ENCODE data around the gene TBC1D30. TPM values are rescaled to one million over a fixed set of nuclear protein-coding genes. Genes with fewer than 3 reads are reported as not detected.

Gene TBC1D30
- total RNA-seq, 4 donors from 2014 or later, result 1.9 to 4.0 (median 2.7) TPM

DNA sequence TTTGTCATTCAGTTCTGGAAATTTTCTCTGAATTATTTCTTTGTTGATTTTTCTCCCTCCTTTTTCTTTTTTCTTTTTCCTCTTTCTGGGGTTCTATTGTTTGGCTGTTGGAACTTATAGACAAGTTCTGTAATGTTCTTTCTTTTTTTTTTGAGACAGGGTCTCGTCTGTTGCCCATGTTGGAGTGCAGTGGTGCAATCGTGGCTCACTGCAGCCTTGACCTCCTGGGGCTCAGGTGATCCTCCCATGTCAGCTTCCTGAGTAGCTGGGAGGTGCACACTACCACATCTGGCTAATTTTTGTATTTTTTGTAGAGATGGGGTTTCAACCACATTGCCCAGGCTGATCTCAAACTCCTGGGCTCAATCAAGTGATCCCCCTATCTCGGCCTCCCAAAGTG, 30.1 kb upstream of the TBC1D30 start:
- Histone ChIP-seq H3K36me3 (no peaks in the 10 kb centered on the region), H3K4me3 (no peak overlapping the region), H3K27me3 (no peaks in the 10 kb centered on the region), H3K4me1 (no peaks in the 10 kb centered on the region), H3K27ac (replicated peaks in 1 of 4) (no peak overlapping the region), H3K9me3 (no peaks in the 10 kb centered on the region)
- TF ChIP-seq EP300 (IDR thresholded peaks at IDR 0.05) (no peak), CTCF (IDR thresholded peaks at IDR 0.05) (no peak), POLR2AphosphoS5 (IDR thresholded peaks at IDR 0.05) (no peak), POLR2A (IDR thresholded peaks at IDR 0.05; ENCODE audit: low read depth) (no peak)
- DNase-seq (ENCODE audit: extremely low spot score), result no peak
- intact Hi-C loops (cut with DNase I), result no loop called here
- 68% methylated on average over 3 of the region's 3 CpGs for WGBS

- Histone ChIP-seq H3K4me1 (no peaks in the 10 kb centered on the region), H3K27ac (replicated peaks in 1 of 4) (no peak overlapping the region), H3K27me3 (peaks cover 0 to 7% (median 0%) of the 10 kb centered on the region in 4 donors), H3K36me3 (no peaks in the 10 kb centered on the region), H3K9me3 (no peaks in the 10 kb centered on the region), H3K4me3 (no peak overlapping the region)
- WGBS, result 56% methylated on average over 5 of the region's 5 CpGs
- intact Hi-C loops (cut with DNase I), result no loop called here
- TF ChIP-seq CTCF (IDR thresholded peaks at IDR 0.05) (peak; percentile 55 to 69 (median 63)), EP300 (IDR thresholded peaks at IDR 0.05) (no peak), POLR2AphosphoS5 (IDR thresholded peaks at IDR 0.05) (no peak)
- no peak for DNase-seq (ENCODE audit: extremely low spot score)
These were observed 28.1 kb upstream of the TBC1D30 start for GRCh38 chr12:64796205-64796845.

DNA sequence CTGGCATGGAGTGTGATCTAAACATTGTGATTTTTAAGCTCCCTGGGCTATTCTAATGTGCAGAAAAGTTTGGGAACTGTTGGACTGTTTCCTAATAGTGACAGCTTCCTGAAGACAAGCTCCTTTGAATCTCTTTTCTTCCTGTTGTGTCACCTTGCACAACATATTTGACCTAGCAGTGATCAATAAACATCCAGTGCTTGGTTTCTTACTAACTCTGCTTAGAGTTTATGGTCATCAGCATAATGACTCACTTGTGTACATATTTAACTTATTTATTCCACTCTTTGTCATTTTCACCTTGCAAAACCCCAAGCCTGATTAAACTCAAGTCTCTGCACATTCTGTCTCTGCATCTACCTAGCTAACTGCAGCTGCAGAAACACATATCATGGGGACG, 27.3 kb upstream of the TBC1D30 start:
- Histone ChIP-seq H3K27me3 (peaks cover 0 to 7% (median 0%) of the 10 kb centered on the region in 4 donors), H3K36me3 (no peaks in the 10 kb centered on the region), H3K9me3 (no peaks in the 10 kb centered on the region), H3K27ac (replicated peaks in 1 of 4) (no peak overlapping the region), H3K4me3 (no peak overlapping the region), H3K4me1 (no peaks in the 10 kb centered on the region)
- DNase-seq (ENCODE audit: extremely low spot score), result no peak
- 77% methylated on average over 1 of the region's 1 CpG for WGBS
- intact Hi-C loops (cut with DNase I), result no loop called here
- no peak for TF ChIP-seq EP300 (IDR thresholded peaks at IDR 0.05)
- no peak for TF ChIP-seq CTCF (IDR thresholded peaks at IDR 0.05)
- no peak for TF ChIP-seq POLR2A (IDR thresholded peaks at IDR 0.05; ENCODE audit: low read depth)
- TF ChIP-seq POLR2AphosphoS5 (IDR thresholded peaks at IDR 0.05), result no peak

DNA sequence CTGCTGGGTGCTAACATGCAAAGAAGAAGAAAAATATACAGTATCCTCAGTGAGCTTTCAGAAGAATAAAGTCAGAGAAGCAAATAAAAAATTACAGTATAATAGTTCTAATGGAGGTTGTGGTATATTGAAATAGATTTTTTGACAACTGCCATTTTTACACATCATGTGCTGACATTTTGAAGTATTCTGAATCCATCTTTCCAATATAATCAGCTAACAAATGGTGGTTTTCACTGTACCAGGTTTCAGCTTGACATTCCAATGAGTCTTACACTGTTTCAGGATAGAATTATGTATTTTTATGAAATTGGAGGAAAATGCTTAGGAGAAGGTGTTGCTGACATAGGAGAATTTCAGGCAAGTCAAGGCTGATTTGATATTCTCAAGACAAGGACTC, 26.3 kb upstream of the TBC1D30 start:
- DNase-seq (ENCODE audit: extremely low spot score), result no peak
- intact Hi-C loops (cut with DNase I), result no loop called here
- no peak for TF ChIP-seq POLR2A (IDR thresholded peaks at IDR 0.05; ENCODE audit: low read depth)

DNA sequence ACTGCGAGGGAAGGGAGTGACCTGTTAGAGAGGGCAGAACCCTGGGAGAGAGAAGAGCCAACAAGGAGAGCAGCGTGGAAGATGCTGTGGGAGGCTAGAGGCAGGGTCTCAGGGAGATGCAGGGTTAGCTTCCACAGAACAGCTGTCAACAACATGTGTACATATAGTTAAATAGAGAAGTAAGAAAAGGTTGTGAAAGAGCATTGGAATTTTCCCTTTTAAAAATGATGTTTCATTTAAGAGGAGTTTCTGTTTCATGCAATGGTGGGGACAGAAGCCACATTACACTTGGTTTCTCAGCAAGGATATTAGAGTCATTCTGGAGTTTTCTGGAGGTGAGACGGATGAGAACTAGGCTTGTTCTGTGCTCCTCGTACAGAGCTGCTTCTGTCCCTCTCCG, 23.8 kb upstream of the TBC1D30 start:
- intact Hi-C loops (cut with DNase I), result no loop called here
- Histone ChIP-seq H3K27ac (replicated peaks in 1 of 4) (no peak overlapping the region), H3K4me1 (no peaks in the 10 kb centered on the region), H3K36me3 (no peaks in the 10 kb centered on the region), H3K27me3 (peaks cover 0 to 17% (median 0%) of the 10 kb centered on the region in 4 donors), H3K4me3 (no peak overlapping the region), H3K9me3 (no peaks in the 10 kb centered on the region)
- TF ChIP-seq CTCF (IDR thresholded peaks at IDR 0.05) (no peak), POLR2AphosphoS5 (IDR thresholded peaks at IDR 0.05) (no peak), EP300 (IDR thresholded peaks at IDR 0.05) (no peak), POLR2A (IDR thresholded peaks at IDR 0.05; ENCODE audit: low read depth) (no peak)
- WGBS, result 77% methylated on average over 5 of the region's 5 CpGs
- no peak for DNase-seq (ENCODE audit: extremely low spot score)

More for the DNA sequence above, 26.3 kb upstream of the TBC1D30 start:
- H3K27ac ChIP-seq (replicated peaks in 1 of 4), result no peak overlapping the region
- H3K36me3 ChIP-seq, result no peaks in the 10 kb centered on the region
- no peak overlapping the region for H3K4me3 ChIP-seq
- H3K9me3 ChIP-seq, result no peaks in the 10 kb centered on the region
- H3K4me1 ChIP-seq, result no peaks in the 10 kb centered on the region
- H3K27me3 ChIP-seq, result peaks cover 0 to 7% (median 0%) of the 10 kb centered on the region in 4 donors
